GM21619 (cell line): ENCODE results near the gene FRK.
"Not testable (repeated sequence)": the region's sequence is repeated elsewhere in the genome, so short reads cannot be mapped to it uniquely, and the experiment has no call there.

ENCODE experiments used
- ATAC-seq: cut with Tn5 transposase; IDR thresholded peaks from one replicate; pipeline ENCODE4 v1.9.1; 2021; ENCODE audit not compliant: unreplicated experiment

FRK gene

GRCh38 chr6:116010790-116011401 lies 49.8 kb downstream of the FRK start:
- peak; percentile 42 for ATAC-seq

GRCh38 chr6:116010386-116010785 lies 50.3 kb downstream of the FRK start:
- ATAC-seq: no peak

GRCh38 chr6:116008470-116009243 lies 52.0 kb downstream of the FRK start:
- ATAC-seq: peak; percentile 59

GRCh38 chr6:116004841-116005815 lies 55.6 kb downstream of the FRK start:
- no peak for ATAC-seq

GRCh38 chr6:116003668-116004067 lies 57.0 kb downstream of the FRK start:
- ATAC-seq: peak; percentile 90

GRCh38 chr6:116002756-116003155 lies 57.9 kb downstream of the FRK start:
- no peak for ATAC-seq

- ATAC-seq: no peak
Measured at GRCh38 chr6:115999235-115999634, 61.5 kb downstream of the FRK start.

GRCh38 chr6:115997990-115998585 lies 62.6 kb downstream of the FRK start:
- ATAC-seq: no peak

- no peak for ATAC-seq
Measured at GRCh38 chr6:115986026-115986425, 74.7 kb downstream of the FRK start.

GRCh38 chr6:115984809-115985208 lies 75.9 kb downstream of the FRK start:
- no peak for ATAC-seq

GRCh38 chr6:115983998-115984397 lies 76.7 kb downstream of the FRK start:
- no peak for ATAC-seq

- ATAC-seq: no peak
Measured at GRCh38 chr6:115982453-115982852, 78.2 kb downstream of the FRK start.

- no peak for ATAC-seq
Measured at GRCh38 chr6:115977220-115977619, 83.5 kb downstream of the FRK start.

GRCh38 chr6:115976321-115976870 lies 84.3 kb downstream of the FRK start:
- ATAC-seq: no peak

GRCh38 chr6:115972679-115973078 lies 88.0 kb downstream of the FRK start:
- ATAC-seq: no peak

- no peak for ATAC-seq
Measured at GRCh38 chr6:115971785-115972184, 88.9 kb downstream of the FRK start.

- no peak for ATAC-seq
Measured at GRCh38 chr6:115969930-115970273, 90.8 kb downstream of the FRK start.

GRCh38 chr6:115969207-115969929 lies 91.3 kb downstream of the FRK start:
- no peak for ATAC-seq

GRCh38 chr6:115960286-115960685 lies 100.4 kb downstream of the FRK start:
- ATAC-seq: not testable (repeated sequence)

GRCh38 chr6:115958958-115959357 lies 101.7 kb downstream of the FRK start:
- ATAC-seq: no peak
